UCSD-AML1 (cell line): ENCODE results near the gene UAP1L1.

ENCODE experiments used
- DNase-seq: peaks from one replicate; lab custom pipeline; 2025; ENCODE audit not compliant: unreplicated experiment; lab: John Stamatoyannopoulos, UW

The UAP1L1 gene

DNA sequence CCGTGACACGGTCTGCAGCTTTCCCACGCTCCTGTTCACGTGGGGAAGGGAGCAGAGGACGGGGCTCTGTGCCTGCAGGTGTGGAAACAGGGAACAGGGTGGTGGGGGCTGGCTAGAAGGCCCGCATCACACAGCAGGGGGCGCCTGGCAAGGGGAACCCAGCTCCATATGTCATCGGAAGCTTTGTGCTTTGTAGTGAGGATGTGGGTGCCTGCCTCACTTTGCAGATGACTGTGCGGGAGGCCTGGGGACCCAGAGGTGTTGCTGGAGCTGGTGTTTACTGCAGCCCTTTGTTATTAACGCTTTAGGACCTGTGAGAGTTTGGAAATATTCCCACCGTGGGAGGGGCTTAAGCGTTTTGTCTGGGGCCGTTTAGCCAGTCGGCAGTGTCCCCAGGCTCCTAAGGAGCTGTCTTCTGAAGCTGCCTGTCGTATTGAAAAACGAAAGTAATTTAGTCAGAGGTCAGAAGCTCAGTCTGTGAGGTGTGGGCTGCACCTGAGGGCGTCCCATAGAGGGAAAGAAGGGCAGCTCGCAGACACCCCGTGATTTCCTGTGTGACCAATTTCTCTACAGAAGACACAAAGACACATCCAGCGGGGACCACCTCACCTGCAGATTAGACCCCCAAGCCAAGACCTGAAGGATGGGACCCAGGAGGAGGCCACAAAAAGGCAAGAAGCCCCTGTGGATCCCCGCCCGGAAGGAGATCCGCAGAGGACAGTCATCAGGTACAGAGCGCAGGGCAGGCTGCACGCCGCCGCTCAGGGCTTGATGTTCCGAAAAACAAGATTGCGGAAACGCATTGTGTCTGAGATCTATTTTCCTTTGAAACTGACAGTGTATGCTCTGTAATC is 18.6 kb downstream of the UAP1L1 start:
- DNase-seq = no peak

DNA sequence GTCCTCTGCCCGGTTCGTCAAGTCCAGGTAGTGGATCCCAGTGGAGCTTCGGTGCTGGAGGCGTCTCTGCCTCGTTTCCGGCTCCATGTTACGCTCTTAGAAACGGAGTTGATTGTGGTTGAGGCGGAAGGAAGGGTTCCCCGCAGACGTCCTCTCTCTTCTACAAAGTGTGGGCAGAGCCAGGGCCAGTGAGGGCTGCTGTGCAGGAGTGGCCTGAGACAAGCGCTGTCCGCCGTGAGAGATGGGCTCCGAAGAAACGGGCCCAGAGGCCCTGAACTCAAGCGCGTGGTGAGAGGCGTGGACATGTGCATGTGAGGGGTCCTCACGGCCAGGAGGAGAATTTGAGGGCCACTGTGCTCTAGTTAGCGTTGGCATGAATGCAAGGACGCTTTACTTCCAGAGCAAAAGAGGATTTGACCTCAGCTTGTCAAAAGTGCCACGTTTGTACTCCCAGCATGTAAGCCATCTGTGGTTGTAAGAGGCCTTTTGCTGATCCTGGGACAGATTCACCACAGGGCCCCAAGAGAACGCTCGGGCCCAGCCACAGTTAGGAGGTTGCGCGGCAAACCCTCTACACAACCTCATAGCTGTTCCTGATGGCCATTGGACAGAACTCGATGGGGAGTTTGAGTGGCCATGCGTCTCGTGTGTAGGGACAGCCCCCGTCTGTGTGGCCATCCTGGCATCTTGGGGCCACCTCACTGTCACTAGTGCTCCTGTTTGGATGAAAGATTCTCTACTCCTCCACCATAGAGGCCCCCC is 19.6 kb downstream of the UAP1L1 start:
- DNase-seq = no peak

DNA sequence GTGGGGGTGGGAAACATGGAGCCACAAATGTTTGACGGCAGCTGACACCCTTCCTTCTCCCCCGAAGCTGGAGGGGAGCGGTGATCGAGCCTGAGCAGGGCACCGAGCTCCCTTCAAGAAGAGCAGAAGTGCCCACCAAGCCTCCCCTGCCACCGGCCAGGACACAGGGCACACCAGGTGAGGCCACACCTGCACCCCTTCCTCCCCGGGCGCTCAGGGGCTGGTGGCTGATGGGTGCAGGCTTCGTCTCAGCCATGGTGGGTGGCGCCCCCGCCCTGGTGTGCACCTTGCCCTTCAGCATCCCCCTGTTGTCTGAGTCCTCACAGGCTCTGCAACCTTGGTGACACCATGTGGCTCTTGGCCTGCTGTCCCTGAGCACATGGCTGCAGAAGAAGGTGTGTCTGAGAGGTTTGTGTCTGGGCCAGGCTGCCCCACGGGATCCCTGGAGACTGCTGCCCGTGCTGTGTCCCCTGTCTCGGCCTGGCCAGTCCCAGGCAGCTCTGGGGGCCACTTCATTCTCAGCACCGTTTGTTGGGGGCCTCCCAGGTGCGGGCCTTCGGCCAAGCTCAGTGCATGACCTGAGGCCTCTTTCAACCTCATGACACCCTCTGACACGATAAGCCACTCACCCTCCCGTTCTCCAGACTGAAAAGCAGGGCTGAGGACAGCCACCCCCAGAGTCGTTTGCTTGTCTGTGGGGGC is 20.6 kb downstream of the UAP1L1 start:
- no peak for DNase-seq

DNA sequence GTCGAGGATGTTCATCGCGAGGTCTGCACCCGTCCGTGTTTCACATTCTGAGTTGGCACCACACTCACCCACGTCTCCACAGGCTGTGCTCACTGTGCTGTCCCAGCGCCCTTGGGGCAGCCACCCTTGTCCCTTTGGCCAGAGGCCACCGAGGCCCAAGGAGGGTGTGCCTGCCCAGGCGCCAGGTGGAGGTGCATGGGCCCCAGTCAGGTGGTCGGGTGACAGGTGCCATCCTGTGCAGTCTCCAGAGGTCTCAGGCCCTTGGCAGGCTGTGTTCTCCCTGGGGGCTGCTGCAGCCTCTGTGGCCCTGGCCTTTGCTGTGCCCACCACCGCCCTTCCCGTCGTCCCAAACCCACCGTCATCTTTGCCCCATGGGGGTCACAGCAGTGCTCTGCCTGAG is 21.9 kb downstream of the UAP1L1 start:
- DNase-seq = no peak

DNA sequence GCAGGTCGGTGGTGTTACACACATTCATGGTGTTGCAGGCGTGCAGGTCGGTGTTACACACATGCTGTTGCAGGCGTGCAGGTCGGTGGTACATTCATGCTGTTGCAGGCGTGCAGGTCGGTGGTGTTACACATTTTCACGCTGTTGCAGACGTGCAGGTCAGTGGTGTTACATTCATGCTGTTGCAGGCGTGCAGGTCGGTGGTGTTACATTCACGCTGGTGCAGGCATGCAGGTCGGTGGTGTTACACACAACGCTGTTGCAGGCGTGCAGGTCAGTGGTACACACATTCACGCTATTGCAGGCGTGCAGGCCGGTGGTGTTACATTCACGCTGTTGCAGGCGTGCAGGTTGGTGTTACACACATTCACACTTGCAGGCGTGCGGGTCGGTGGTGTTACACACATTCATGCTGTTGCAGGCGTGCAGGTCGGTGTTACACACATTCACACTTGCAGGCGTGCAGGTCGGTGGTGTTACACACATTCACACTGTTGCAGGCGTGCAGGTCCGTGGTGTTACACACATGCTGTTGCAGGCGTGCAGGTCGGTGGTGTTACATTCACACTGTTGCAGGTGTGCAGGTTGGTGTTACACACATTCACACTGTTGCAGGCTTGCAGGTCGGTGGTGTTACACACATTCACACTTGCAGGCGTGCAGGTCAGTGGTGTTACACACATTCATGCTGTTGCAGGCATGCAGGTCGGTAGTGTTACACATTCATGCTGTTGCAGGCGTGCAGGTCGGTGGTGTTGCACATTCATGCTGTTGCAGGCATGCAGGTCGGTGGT is 26.1 kb downstream of the UAP1L1 start:
- DNase-seq = no peak

DNA sequence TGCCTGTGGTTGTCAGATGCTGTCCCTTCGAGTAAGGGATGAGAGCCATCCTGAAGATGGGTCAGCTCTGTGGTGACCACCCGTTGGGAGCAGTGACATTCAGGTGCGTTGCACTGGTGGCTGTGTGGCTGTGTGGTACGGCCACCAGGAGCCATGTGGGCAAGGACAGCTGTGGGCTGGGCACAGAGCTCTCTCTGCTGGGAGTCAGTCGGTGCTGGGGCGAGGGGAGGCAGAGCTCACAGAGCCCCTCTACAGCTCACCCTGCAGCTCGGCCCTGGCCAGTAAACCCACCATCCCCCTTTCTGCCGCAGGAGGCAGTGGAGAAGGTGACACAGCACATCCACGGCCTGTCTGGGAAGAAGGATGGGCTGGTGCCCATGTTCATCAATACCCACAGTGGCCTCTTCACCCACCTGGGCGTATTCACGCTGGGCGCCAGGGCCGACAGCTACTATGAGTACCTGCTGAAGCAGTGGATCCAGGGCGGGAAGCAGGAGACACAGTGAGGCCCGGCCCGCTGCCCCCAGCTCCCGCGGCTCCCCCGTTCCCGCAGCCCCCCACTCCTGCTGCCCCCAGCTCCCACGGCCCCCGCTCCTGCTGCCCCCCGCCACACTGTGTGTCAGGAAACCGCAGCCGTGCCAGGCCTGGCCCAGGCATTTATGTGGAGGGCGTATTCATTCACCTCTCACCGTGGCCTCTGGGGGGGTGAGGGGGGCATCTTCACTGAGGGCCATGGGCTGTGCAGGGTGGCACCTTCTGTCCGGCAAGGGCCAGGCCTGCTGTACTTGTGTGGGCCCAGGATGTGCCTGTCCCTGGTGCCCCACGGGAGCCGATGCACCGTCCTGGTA is 28.7 kb downstream of the UAP1L1 start:
- no peak for DNase-seq

DNA sequence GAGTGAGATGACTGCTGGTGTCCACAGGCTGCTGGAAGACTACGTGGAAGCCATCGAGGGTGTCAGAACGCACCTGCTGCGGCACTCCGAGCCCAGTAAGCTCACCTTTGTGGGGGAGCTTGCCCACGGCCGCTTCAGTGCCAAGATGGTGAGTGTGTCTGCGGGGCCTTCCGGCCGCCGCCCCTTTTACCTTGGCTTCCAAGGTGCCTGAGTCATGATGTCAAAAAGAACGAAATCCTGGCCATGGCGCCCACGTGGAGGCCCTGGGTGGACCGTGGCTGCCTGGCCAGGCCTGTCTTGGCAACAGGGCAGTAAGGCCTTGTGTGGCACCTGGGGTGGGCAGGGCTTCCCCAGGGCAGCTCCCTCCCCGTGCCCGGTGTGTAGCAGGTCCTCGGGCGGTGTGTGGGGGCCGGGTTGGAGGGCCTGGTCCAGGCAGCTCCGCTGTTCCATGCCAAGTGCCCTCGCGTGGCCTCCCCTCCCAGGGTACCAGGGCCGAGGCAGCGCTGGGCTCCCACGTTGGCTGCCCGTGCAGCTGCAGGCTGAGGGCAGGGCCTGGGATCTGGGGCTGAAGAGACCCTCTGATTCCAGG is 29.4 kb downstream of the UAP1L1 start:
- no peak for DNase-seq

DNA sequence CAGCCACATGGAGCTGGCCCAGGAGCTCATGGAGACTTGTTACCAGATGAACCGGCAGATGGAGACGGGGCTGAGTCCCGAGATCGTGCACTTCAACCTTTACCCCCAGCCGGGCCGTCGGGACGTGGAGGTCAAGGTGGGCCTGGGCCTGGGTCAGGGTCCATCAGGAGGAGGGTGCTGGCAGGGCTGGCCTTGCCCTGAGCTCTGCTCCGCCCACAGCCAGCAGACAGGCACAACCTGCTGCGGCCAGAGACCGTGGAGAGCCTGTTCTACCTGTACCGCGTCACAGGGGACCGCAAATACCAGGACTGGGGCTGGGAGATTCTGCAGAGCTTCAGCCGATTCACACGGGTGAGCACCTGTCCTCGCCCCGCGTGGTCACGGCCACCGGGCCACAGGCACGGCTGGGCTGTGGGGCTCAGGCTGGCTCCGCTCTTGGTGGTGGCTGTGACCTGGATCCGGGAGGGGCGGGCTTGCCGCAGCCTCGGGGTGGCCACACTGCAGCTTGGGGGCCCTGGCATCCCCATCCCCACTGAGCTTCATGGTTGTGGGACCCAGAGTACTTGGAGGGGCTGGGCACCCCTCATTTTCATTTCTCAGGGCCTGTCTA is 30.1 kb downstream of the UAP1L1 start:
- no peak for DNase-seq

DNA sequence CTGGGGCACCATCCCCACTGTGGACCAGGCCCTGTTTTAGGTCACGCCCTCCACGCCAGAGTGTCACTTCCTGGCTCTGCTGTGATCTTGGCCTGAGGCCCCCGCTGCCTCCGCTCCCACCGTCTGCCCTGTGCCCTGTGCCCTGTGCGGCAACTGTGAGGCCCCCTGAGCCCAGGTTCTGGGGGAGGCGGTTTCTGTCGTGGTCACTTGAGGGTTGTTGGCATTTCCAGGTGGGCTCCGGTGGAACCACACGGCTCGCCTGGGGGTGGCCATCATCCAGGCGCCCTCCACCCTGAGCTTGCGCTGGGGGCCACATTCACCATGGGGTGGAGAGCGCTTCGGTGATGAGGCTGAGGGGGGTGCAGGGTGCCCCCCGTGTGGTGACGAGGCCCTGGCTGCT is 30.7 kb downstream of the UAP1L1 start:
- DNase-seq = no peak

DNA sequence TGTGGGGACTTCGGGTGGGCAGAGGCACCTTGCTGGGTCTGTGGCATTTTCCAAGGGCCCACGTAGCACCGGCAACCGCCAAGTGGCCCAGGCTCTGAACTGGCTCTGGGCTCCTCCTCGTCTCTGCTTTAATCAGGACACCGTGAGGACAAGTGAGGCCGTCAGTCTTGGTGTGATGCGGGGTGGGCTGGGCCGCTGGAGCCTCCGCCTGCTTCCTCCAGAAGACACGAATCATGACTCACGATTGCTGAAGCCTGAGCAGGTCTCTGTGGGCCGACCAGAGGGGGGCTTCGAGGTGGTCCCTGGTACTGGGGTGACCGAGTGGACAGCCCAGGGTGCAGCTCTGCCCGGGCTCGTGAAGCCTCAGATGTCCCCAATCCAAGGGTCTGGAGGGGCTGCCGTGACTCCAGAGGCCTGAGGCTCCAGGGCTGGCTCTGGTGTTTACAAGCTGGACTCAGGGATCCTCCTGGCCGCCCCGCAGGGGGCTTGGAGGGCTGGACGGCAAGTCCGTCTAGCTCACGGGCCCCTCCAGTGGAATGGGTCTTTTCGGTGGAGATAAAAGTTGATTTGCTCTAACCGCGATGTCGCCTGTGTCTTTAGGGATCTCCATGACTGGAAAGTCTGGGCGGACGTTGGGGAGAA is 31.4 kb downstream of the UAP1L1 start:
- no peak for DNase-seq

DNA sequence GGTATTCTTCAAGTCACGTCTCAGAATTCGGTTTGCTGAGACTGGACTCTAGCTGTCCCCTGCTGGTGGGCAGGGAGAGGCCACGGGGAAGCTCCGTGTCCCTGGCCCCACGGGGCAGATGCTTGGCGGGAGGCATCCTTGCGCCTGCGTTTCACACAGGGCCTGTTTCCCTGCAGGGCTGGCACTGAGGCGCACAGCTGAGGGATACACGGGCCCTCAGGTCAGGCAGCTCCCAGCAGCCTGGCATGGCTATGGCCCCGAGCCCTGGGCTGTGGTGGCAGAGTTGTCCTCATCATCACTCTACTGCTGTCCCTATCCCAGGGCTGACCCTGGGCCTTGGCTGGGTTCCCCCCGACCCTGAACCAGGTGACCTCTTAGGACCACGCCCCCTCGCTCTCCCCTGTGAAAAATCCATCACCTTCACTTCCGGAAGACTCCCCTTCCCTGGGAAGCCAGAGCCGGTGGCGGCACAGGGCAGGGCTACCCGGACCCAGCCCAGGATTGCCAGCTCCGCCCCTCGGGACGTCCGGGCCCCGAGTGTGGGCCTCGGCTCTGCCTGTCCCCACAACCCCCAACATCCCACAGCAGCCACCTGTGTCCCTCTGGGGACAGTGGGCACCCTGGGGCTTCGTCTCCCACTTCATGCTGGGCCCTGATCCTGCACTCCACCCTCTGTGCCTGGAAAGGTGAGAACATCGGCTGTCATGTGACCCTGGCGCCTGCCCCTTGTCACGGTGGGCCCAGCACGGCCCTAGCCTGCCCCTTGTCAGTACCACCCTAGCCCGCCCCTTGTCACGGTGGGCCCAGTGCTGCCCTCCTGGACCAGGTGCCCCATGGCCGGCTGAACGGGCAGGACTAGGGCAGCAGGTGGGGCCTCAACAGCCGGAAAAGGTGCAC is 32.2 kb downstream of the UAP1L1 start:
- DNase-seq = no peak

DNA sequence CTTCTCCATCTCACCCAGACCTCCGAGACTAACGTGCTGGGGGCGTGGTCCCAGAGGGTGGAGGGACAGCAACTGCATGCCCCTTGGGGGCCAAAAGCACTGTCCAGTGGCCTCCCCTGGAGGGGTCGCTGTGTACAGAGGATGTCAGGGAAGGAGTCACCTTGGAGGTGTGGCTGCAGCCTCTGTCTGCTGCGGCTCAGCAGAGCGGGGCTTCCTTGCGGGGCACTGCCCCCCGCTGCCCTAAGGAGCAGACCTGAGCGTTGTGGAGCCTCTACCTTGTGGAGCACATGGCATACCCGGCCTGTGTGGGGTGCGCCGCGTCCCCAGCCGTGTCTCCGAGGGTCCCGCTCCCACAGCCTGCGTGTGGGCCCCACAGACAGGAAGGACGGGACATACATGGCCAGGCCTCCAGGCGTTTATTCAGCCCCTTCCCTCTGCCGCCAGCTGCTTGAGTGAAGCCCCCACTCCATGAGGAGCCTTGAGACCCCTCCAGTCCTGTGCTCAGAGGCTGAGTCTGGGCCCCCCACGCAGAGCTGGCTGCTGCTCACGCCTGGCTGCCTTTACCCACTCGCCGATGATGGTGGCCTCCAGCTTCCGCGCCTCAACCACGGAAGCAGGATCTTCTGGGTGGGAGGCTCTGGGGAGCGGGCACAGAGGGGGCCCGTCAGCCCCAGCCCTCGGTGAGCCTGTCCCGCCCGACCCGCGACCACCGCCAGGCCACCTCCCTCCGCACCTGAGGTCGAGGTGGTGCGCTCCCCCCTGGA is 33.0 kb downstream of the UAP1L1 start:
- no peak for DNase-seq

DNA sequence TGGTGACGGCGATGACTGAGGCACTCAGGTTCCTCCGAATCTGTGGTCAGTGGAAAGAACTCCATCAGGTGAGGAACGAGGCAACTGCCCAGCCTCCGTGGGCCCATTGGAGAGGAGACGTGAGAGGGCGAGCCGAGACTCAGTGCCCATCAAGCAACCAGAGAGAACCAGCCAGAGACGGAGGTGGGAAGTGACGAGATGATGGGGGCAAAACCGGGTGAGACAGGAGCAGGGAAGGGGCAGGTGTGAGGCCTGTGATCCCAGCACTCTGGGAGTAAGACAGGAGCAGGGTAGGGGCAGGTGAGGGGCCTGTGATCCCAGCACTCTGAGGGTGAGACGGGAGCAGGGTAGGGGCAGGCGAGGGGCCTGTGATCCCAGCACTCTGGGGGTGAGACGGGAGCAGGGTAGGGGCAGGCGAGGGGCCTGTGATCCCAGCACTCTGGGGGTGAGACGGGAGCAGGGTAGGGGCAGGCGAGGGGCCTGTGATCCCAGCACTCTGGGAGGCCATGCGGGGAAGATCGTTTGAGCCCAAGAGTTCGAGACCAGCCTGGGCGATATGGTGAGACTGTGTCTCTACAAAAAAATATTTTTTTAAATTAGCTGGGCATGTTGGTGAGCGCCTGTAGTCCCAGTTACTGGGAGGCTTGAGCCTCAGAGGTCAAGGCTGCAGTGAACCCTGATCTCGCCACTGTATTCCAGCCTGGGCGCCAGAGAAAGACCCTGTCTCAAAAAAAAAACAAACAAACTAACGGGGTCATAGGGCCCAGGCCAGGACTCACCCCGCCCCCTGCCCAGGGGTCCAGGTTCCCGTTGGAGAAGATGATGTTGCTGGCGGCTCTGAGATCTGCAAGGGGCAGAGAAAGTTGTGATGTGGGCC is 33.8 kb downstream of the UAP1L1 start:
- no peak for DNase-seq

DNA sequence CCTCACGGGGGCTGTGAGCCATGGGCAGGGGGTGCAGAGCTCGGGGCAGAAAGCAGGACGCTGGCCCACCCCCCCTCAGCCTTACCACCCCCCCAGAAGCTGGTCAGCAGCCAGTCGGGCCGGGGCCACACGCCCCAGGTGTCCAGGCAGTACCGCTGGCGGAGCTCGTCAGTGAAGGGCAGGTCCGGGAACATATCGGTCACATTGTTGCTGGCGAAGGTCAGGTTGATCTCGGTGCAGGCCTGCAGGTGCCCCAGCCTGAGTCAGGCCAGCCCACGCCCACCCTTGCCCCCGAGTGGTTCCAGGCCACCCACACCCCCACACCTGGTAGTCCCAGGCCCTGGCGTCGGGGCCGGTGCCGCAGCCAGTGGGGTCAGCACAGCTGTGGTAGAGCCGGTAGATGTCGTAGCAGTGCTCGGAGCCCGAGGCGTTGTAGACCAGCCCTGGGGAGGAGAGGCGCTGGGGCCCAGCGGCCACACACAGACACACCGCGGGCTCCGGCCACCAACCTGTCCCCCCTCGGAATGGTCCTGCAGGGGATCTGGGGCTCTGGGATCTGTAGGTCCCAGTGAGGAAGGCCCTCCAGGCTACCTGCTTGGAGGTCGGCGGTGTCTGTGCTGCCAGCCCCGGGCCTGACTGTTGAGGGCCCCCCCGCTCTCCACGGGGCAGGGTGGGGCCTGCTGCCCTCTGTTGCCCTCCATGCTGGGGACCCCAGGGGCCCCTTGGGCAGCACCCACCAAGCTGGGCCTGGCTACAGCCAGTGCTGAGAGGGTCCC is 34.7 kb downstream of the UAP1L1 start:
- DNase-seq = no peak
